ENCODE results near the gene ITPRIPL1. TPM values are rescaled to one million over a fixed set of nuclear protein-coding genes. Genes with fewer than 3 reads are reported as not detected.

Gene ITPRIPL1
- total RNA-seq, 2 experiments from 2014 or later = 24.8 to 28.4 TPM

DNA sequence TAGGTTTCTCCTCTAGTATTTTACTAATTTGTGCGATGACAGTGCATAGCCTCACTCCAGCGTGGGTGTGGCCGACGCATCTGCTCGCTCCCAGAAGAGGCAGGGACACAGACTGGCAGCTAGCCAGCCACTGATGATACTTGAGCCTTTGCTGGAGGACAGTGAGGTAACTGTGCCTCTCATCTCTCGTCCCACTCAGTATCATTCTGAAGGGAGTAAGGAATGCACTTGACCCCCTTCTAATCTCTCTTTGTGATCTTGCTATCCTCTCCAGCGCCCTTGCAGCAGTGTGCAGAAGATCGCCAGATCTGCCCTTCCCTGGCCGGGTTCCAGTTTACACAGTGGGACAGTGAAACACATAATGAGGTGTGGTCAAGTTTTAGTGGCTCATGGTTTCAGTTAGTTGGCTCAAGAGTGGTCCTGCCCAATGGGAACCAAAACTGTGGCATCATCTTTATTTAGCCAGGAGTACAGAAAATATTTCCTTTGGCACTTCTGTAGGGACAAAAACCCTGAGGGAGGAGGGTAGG, 28.0 kb downstream of the ITPRIPL1 start:
- no peak overlapping the region for H3K27ac Mint-ChIP-seq
- CTCF ChIA-PET = interaction anchor here (1.1 to 1.5 kb wide), 2 partner anchors 8 to 12 kb away, joined by 3 read pairs; no protein-coding TSS in a partner anchor
- intact Hi-C loops (cut with DNase I, micrococcal nuclease) = no loop called here
- POLR2A ChIA-PET = interaction anchor here (0.5 kb wide), 1 partner anchor 17 kb away, joined by 3 read pairs; no protein-coding TSS in a partner anchor
- no peak for DNase-seq
- no peak overlapping the region for H3K4me3 Mint-ChIP-seq
- peaks cover 67% of the 10 kb centered on the region for H3K36me3 Mint-ChIP-seq (ENCODE audit: low read depth)
- ATAC-seq = no peak
- no peaks in the 10 kb centered on the region for H3K9me3 Mint-ChIP-seq (ENCODE audit: low read depth)
- no peaks in the 10 kb centered on the region for H3K27me3 Mint-ChIP-seq
- H3K4me1 Mint-ChIP-seq = no peaks in the 10 kb centered on the region

DNA sequence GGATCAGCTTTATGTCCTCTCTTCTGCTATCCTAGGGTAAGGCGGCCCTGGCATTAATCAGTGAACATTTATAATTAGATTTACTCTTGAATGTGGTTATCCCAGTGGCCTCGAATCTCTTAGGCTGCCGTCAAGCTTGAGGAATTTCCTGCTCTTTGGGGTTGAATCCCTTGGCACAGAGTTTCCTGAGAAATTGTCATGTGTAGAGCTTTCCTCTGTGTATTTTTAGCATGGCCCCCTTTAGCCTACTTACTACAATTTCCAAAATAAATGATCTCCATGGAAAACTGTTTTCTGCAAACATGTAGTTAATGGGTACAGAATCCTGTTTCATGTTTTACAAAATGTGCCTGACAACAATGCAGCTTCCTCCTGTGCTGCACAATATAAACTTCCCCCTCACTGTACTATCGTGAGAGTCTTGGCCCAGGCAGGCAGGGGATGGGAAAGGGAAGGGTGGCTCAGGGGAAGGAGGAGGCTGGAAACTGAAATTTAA, 28.5 kb downstream of the ITPRIPL1 start:
- Mint-ChIP-seq H3K36me3 (ENCODE audit: low read depth) (peaks cover 67% of the 10 kb centered on the region), H3K27me3 (no peaks in the 10 kb centered on the region), H3K4me1 (no peaks in the 10 kb centered on the region), H3K9me3 (ENCODE audit: low read depth) (no peaks in the 10 kb centered on the region), H3K4me3 (no peak overlapping the region), H3K27ac (no peak overlapping the region)
- intact Hi-C loops (cut with DNase I, micrococcal nuclease) = no loop called here
- ChIA-PET CTCF (interaction anchor here (1.1 to 1.5 kb wide), 2 partner anchors 8 to 12 kb away, joined by 3 read pairs; no protein-coding TSS in a partner anchor), POLR2A (no interaction called here)
- no peak for DNase-seq
- ATAC-seq = no peak

DNA sequence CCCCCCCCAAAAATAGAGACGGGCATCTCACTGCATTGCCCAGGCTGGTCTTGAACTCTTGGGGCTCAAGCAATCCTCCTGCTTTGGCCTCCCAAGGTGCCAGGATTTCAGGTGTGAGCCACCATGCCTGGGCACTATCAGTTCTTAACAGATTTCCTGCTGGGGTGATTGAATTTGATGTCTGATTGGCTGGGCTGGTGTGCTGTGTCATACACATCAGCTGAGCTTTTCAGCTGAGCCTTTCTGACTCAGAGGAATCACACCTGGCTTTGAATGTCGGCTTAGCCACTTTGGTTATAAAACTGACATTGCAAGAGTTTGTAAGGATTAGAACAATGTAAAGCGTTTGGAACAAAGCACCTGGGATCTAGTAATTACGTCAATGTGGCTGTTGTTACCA, 29.4 kb downstream of the ITPRIPL1 start:
- ChIA-PET POLR2A (no interaction called here), CTCF (interaction anchor here (1.5 kb wide), 1 partner anchor 9 kb away, joined by 3 read pairs; no protein-coding TSS in a partner anchor)
- Mint-ChIP-seq H3K4me3 (no peak overlapping the region), H3K36me3 (ENCODE audit: low read depth) (peaks cover 64% of the 10 kb centered on the region), H3K27ac (no peak overlapping the region), H3K27me3 (no peaks in the 10 kb centered on the region), H3K9me3 (ENCODE audit: low read depth) (no peaks in the 10 kb centered on the region), H3K4me1 (peaks cover 5% of the 10 kb centered on the region)
- intact Hi-C loops (cut with DNase I, micrococcal nuclease) = no loop called here
- DNase-seq (peak; percentile 17), ATAC-seq (no peak)

DNA sequence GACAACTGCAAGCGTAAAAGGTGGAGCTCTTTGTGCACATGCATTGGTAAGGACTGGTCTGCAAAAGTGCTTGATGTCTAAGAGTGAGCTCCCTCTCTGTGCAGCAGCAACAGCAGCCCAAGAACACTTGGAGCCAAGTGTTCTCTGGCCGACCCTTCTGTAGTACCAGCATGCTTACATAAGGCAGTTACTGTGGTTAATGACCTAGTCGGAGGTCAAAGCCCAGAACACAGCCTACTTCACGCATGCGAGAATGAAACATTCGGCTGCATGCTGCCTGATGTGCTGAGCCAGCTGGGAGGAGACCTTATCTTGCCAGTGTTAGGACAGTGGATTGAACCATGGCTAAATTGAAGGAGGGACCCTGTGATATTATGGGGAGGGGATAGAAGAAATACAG, 31.8 kb downstream of the ITPRIPL1 start:
- Mint-ChIP-seq H3K4me3 (no peak overlapping the region), H3K27ac (no peak overlapping the region), H3K36me3 (ENCODE audit: low read depth) (peaks cover 65% of the 10 kb centered on the region), H3K4me1 (peaks cover 12% of the 10 kb centered on the region), H3K27me3 (no peaks in the 10 kb centered on the region), H3K9me3 (ENCODE audit: low read depth) (no peaks in the 10 kb centered on the region)
- ChIA-PET CTCF (interaction anchor here (0.6 to 1.9 kb wide), 2 partner anchors 9 to 372 kb away, joined by 3 to 5 read pairs; no protein-coding TSS in a partner anchor), POLR2A (interaction anchor here (1.1 kb wide), 1 partner anchor 50 kb away, joined by 6 read pairs; no protein-coding TSS in a partner anchor)
- no peak for ATAC-seq
- no peak for DNase-seq
- intact Hi-C loops (cut with DNase I, micrococcal nuclease) = no loop called here

DNA sequence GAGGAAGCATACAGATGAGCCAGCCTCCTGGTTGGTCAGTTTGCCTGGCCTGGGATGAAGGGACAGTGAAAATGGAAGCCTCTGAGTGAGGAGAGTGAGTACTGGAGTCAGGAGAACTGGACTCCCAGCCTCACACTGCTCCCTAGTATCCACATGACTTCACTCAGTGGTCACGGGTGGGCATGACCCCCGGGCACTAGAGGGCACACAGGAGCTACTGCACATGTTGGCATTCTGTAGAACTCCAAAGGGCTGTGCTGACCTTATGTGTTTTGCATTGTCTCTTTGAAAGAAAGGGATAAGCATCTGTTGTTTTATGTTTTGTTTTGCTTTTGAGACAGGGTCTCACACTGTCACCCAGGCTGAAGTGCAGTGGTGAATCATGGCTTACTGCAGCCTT, 34.2 kb downstream of the ITPRIPL1 start:
- Mint-ChIP-seq H3K36me3 (ENCODE audit: low read depth) (peaks cover 64% of the 10 kb centered on the region), H3K4me1 (peaks cover 12% of the 10 kb centered on the region), H3K4me3 (no peak overlapping the region), H3K27me3 (no peaks in the 10 kb centered on the region), H3K27ac (no peak overlapping the region), H3K9me3 (ENCODE audit: low read depth) (no peaks in the 10 kb centered on the region)
- ATAC-seq (peak; percentile 74), DNase-seq (peak; percentile 57)
- ChIA-PET POLR2A (no interaction called here), CTCF (interaction anchor here (0.6 to 1.1 kb wide), 4 partner anchors 11 to 206 kb away, joined by 3 to 4 read pairs (median 3); no protein-coding TSS in a partner anchor)
- intact Hi-C loops (cut with DNase I, micrococcal nuclease) = loop anchor here in 1 of 2 experiments (1.0 kb wide), 1 partner anchor 150 kb away; no protein-coding TSS in a partner anchor

DNA sequence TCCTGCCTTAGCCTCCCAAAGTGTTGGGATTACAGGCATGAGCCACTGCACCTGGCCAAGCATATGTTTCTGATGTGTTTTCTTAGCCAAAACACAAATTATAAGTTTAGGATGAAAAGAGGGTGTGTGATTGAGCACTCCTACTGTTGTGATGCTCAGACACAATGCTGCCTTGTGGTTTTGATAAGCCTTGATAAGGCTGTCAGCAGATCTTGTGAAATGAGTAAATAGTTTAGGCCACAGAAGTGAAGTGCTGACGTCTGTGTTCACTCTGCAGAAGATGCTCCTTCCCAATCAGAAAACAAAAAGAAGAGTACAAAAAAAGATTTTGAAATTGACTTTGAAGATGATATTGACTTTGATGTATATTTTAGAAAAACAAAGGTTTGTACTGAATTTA, 34.7 kb downstream of the ITPRIPL1 start:
- H3K4me1 Mint-ChIP-seq = peaks cover 12% of the 10 kb centered on the region
- POLR2A ChIA-PET = no interaction called here
- DNase-seq = no peak
- CTCF ChIA-PET = interaction anchor here (0.6 to 1.1 kb wide), 4 partner anchors 11 to 205 kb away, joined by 3 to 4 read pairs (median 3); no protein-coding TSS in a partner anchor
- intact Hi-C loops (cut with DNase I, micrococcal nuclease) = loop anchor here in 1 of 2 experiments (1.0 kb wide), 1 partner anchor 149 kb away; no protein-coding TSS in a partner anchor
- no peaks in the 10 kb centered on the region for H3K27me3 Mint-ChIP-seq
- H3K27ac Mint-ChIP-seq = no peak overlapping the region
- no peaks in the 10 kb centered on the region for H3K9me3 Mint-ChIP-seq (ENCODE audit: low read depth)
- H3K4me3 Mint-ChIP-seq = no peak overlapping the region
- ATAC-seq = peak; percentile 71
- H3K36me3 Mint-ChIP-seq (ENCODE audit: low read depth) = peaks cover 63% of the 10 kb centered on the region

DNA sequence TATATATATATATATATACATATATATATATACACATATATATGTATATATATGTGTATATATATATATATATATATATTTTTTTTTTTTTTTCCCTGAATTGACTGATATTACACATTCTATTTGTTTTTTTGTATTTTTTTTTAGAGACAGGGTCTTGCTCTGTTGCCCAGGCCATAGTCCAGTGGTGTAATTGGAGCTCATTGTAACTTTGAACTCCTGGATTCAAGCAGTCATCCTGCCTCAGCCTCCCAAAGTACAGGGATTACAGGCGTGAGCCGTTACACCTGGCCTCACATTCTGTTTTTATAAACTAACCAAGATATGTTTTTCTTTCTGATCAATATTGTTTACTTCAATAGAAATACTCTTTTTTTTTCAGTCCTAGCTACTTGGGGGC, 36.6 kb downstream of the ITPRIPL1 start:
- H3K4me1 Mint-ChIP-seq = peaks cover 12% of the 10 kb centered on the region
- ChIA-PET CTCF (interaction anchor here (0.7 to 1.5 kb wide), 2 partner anchors 17 to 146 kb away, joined by 3 to 7 read pairs; no protein-coding TSS in a partner anchor), POLR2A (no interaction called here)
- no peak overlapping the region for H3K27ac Mint-ChIP-seq
- no peak for DNase-seq
- no peak overlapping the region for H3K4me3 Mint-ChIP-seq
- H3K27me3 Mint-ChIP-seq = no peaks in the 10 kb centered on the region
- H3K36me3 Mint-ChIP-seq (ENCODE audit: low read depth) = peaks cover 71% of the 10 kb centered on the region
- no peaks in the 10 kb centered on the region for H3K9me3 Mint-ChIP-seq (ENCODE audit: low read depth)
- ATAC-seq = no peak
- intact Hi-C loops (cut with DNase I, micrococcal nuclease) = no loop called here

DNA sequence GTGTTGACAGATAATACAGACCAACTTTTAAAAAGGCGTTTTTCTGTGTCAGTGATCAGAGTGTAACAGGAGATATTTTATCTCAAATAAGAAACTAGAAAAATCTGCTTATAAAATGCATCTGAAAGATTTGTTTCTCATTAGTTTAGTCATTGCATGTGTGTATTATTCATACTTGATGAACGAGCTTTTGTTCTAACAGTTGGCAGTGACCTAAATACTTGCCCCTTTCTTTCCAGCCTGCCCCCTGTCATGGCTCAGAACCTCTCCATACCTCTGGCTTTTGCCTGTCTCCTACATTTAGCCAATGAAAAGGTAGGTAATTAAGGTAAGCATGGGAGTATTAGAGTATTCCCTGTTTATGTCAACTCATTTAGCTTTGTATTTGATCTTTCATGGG, 44.1 kb downstream of the ITPRIPL1 start:
- intact Hi-C loops (cut with DNase I, micrococcal nuclease) = no loop called here
- no peak for ATAC-seq
- H3K9me3 Mint-ChIP-seq (ENCODE audit: low read depth) = no peaks in the 10 kb centered on the region
- no peaks in the 10 kb centered on the region for H3K27me3 Mint-ChIP-seq
- peaks cover 68% of the 10 kb centered on the region for H3K36me3 Mint-ChIP-seq (ENCODE audit: low read depth)
- no peak overlapping the region for H3K4me3 Mint-ChIP-seq
- ChIA-PET POLR2A (no interaction called here), CTCF (interaction anchor here (1.5 kb wide), 1 partner anchor 101 kb away, joined by 3 read pairs; no protein-coding TSS in a partner anchor)
- DNase-seq = no peak
- no peak overlapping the region for H3K27ac Mint-ChIP-seq
- no peaks in the 10 kb centered on the region for H3K4me1 Mint-ChIP-seq

DNA sequence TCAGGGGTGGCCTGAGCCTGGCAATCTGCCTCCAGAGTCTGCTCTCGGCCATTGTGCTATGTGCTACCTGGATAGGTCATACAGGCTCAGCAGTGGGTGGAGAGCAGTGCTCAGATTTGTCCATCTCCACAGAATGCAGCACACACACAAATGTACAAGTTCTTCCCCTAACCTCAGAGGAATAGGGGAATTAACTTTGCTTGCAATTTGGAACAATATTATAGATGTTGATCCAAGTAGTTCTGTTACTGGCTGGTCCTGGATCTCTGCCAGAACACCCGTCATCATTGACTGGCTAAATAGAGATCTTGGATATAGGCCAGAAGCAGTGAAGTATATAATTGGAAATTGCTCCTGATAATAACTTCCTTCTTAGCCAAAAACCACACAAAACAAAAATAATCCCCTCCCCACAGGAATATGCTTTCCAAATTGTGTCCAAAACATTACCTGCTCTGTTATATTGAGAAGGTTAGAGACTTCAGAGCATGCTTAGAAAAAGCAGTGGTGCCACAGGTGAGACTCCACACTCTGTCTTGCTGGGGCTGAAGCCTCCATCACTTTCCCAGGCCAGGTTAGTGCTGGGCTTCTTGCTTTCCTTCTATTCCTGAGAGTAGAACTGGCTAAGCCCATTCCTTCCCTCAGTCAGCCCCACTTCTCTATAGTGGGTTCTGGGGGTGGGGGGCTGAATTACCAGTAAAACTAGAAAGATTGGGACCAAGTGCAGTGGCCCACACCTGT, 49.3 kb downstream of the ITPRIPL1 start:
- ChIA-PET CTCF (no interaction called here), POLR2A (no interaction called here)
- Mint-ChIP-seq H3K4me3 (no peak overlapping the region), H3K4me1 (no peaks in the 10 kb centered on the region), H3K9me3 (ENCODE audit: low read depth) (peaks cover 3% of the 10 kb centered on the region), H3K36me3 (ENCODE audit: low read depth) (peaks cover 39% of the 10 kb centered on the region), H3K27me3 (no peaks in the 10 kb centered on the region), H3K27ac (no peak overlapping the region)
- ATAC-seq (no peak), DNase-seq (no peak)
- intact Hi-C loops (cut with DNase I, micrococcal nuclease) = no loop called here

All from activated CD4-positive, alpha-beta T cell treated with anti-CD3 and anti-CD28 coated beads for 36 hours (primary cell).